BLaER1 (cell line): ENCODE measurements around the gene AMIGO3.
A peak's percentile ranks its signal among the peaks of the same experiment; 100 is the strongest.

Experiments
- H3K27ac ChIP-seq: shearing (Covaris generic); formaldehyde crosslinking; 2 replicates; pipeline ENCODE4 v1.8.1; 2022
- H3K27me3 ChIP-seq: shearing (Covaris generic); formaldehyde crosslinking; 2 replicates; pipeline ENCODE4 v1.8.1; 2022
- H3K36me3 ChIP-seq: shearing (Covaris generic); formaldehyde crosslinking; 2 replicates; pipeline ENCODE4 v1.8.1; 2022
- H3K4me1 ChIP-seq: shearing (Covaris generic); formaldehyde crosslinking; 2 replicates; pipeline ENCODE4 v1.8.1; 2022
- H3K4me2 ChIP-seq: shearing (Covaris generic); formaldehyde crosslinking; 2 replicates; pipeline ENCODE4 v1.8.1; 2022
- H3K4me3 ChIP-seq: shearing (Covaris generic); formaldehyde crosslinking; 2 replicates; pipeline ENCODE4 v1.8.1; 2022
- H3K9ac ChIP-seq: shearing (Covaris generic); formaldehyde crosslinking; 2 replicates; pipeline ENCODE4 v1.8.1; 2022
- H3K9me3 ChIP-seq: shearing (Covaris generic); formaldehyde crosslinking; 2 replicates; pipeline ENCODE4 v1.8.1; 2022
- H4K20me1 ChIP-seq: shearing (Covaris generic); formaldehyde crosslinking; 2 replicates; pipeline ENCODE4 v1.8.1; 2022
- Cebpa-rat ChIP-seq: shearing (Covaris generic); IDR thresholded peaks from 2 replicates; pipeline ENCODE4 v1.8.1; 2022

AMIGO3 gene

GRCh38 chr3:49713336-49714105 lies 6.0 kb downstream of the AMIGO3 start:
- Histone ChIP-seq H3K27me3 (no peaks in the 10 kb centered on the region), H3K36me3 (peaks cover 41% of the 10 kb centered on the region), H3K4me2 (peak overlapping the region; percentile 81), H3K27ac (peak overlapping the region; percentile 70), H3K9me3 (no peaks in the 10 kb centered on the region), H4K20me1 (peaks cover 8% of the 10 kb centered on the region), H3K9ac (peak overlapping the region; percentile 46; the same call in 1 of the 2 replicates), H3K4me1 (peaks cover 66% of the 10 kb centered on the region), H3K4me3 (no peak overlapping the region)
- no peak for TF ChIP-seq Cebpa-rat

GRCh38 chr3:49712631-49713317 lies 6.7 kb downstream of the AMIGO3 start:
- H3K27me3 ChIP-seq: no peaks in the 10 kb centered on the region
- peaks cover 66% of the 10 kb centered on the region for H3K4me1 ChIP-seq
- TF ChIP-seq Cebpa-rat: no peak
- peak overlapping the region; percentile 46; the same call in 1 of the 2 replicates for H3K9ac ChIP-seq
- H3K36me3 ChIP-seq: peaks cover 35% of the 10 kb centered on the region
- no peaks in the 10 kb centered on the region for H3K9me3 ChIP-seq
- peaks cover under 1% of the 10 kb centered on the region; the same call in 1 of the 2 replicates for H4K20me1 ChIP-seq
- H3K4me3 ChIP-seq: no peak overlapping the region
- peak overlapping the region; percentile 70 for H3K27ac ChIP-seq
- H3K4me2 ChIP-seq: peak overlapping the region; percentile 81

- Histone ChIP-seq H3K4me1 (peaks cover 66% of the 10 kb centered on the region), H3K36me3 (peaks cover 35% of the 10 kb centered on the region)
Observed at GRCh38 chr3:49712166-49712565, 7.3 kb downstream of the AMIGO3 start.

GRCh38 chr3:49711489-49711888 lies 8.0 kb downstream of the AMIGO3 start:
- Histone ChIP-seq H3K9ac (peak overlapping the region; percentile 46; the same call in 1 of the 2 replicates), H3K27ac (peak overlapping the region; percentile 51; the same call in 1 of the 2 replicates), H3K9me3 (no peaks in the 10 kb centered on the region), H3K27me3 (no peaks in the 10 kb centered on the region), H3K36me3 (peaks cover 34% of the 10 kb centered on the region), H3K4me2 (peak overlapping the region; percentile 81), H3K4me3 (no peak overlapping the region), H3K4me1 (peaks cover 61% of the 10 kb centered on the region), H4K20me1 (no peaks in the 10 kb centered on the region)
- TF ChIP-seq Cebpa-rat: no peak

More at GRCh38 chr3:49712166-49712565, 7.3 kb downstream of the AMIGO3 start:
- Histone ChIP-seq H3K27me3 (no peaks in the 10 kb centered on the region), H3K4me2 (peak overlapping the region; percentile 81), H3K4me3 (no peak overlapping the region), H3K27ac (peak overlapping the region; percentile 70), H4K20me1 (no peaks in the 10 kb centered on the region), H3K9me3 (no peaks in the 10 kb centered on the region), H3K9ac (peak overlapping the region; percentile 46; the same call in 1 of the 2 replicates)
- TF ChIP-seq Cebpa-rat: no peak

GRCh38 chr3:49709852-49710251 lies 9.6 kb downstream of the AMIGO3 start:
- no peaks in the 10 kb centered on the region for H3K27me3 ChIP-seq
- no peak overlapping the region for H3K27ac ChIP-seq
- no peak overlapping the region for H3K9ac ChIP-seq
- H3K4me3 ChIP-seq: no peak overlapping the region
- peaks cover 34% of the 10 kb centered on the region for H3K36me3 ChIP-seq
- H3K9me3 ChIP-seq: no peaks in the 10 kb centered on the region
- no peak for TF ChIP-seq Cebpa-rat
- peaks cover 56% of the 10 kb centered on the region for H3K4me1 ChIP-seq
- no peak overlapping the region for H3K4me2 ChIP-seq
- H4K20me1 ChIP-seq: no peaks in the 10 kb centered on the region

GRCh38 chr3:49707113-49707480 lies 12.4 kb downstream of the AMIGO3 start:
- Histone ChIP-seq H3K9me3 (no peaks in the 10 kb centered on the region), H3K27me3 (no peaks in the 10 kb centered on the region), H3K27ac (peak overlapping the region; percentile 56; the same call in 1 of the 2 replicates), H3K4me3 (no peak overlapping the region), H4K20me1 (no peaks in the 10 kb centered on the region), H3K4me1 (peaks cover 34% of the 10 kb centered on the region), H3K4me2 (peak overlapping the region; percentile 63; the same call in 1 of the 2 replicates), H3K36me3 (peaks cover 51% of the 10 kb centered on the region), H3K9ac (no peak overlapping the region)
- TF ChIP-seq Cebpa-rat: no peak

- peaks cover 56% of the 10 kb centered on the region for H3K36me3 ChIP-seq
- H3K27ac ChIP-seq: no peak overlapping the region
- H3K4me1 ChIP-seq: peaks cover 29% of the 10 kb centered on the region
Observed at GRCh38 chr3:49706456-49707112, 12.9 kb downstream of the AMIGO3 start.

GRCh38 chr3:49705390-49705960 lies 14.0 kb downstream of the AMIGO3 start:
- H3K36me3 ChIP-seq: peaks cover 64% of the 10 kb centered on the region

More at GRCh38 chr3:49706456-49707112, 12.9 kb downstream of the AMIGO3 start:
- no peaks in the 10 kb centered on the region for H4K20me1 ChIP-seq
- no peak overlapping the region for H3K4me3 ChIP-seq
- no peak overlapping the region for H3K9ac ChIP-seq
- no peak for TF ChIP-seq Cebpa-rat
- H3K27me3 ChIP-seq: no peaks in the 10 kb centered on the region
- no peak overlapping the region for H3K4me2 ChIP-seq
- H3K9me3 ChIP-seq: no peaks in the 10 kb centered on the region

GRCh38 chr3:49704629-49705028 lies 14.9 kb downstream of the AMIGO3 start:
- H3K9ac ChIP-seq: 0 out of 2 replicates have a peak overlapping the region, but pooled peaks have one; percentile 6
- H3K36me3 ChIP-seq: peaks cover 71% of the 10 kb centered on the region
- H3K4me3 ChIP-seq: no peak overlapping the region
- no peak overlapping the region for H3K27ac ChIP-seq
- no peaks in the 10 kb centered on the region for H3K27me3 ChIP-seq
- no peak overlapping the region for H3K4me2 ChIP-seq
- TF ChIP-seq Cebpa-rat: no peak
- H3K9me3 ChIP-seq: no peaks in the 10 kb centered on the region
- H3K4me1 ChIP-seq: peaks cover 24% of the 10 kb centered on the region
- no peaks in the 10 kb centered on the region for H4K20me1 ChIP-seq

More at GRCh38 chr3:49705390-49705960, 14.0 kb downstream of the AMIGO3 start:
- H3K9ac ChIP-seq: no peak overlapping the region
- TF ChIP-seq Cebpa-rat: no peak
- H3K4me2 ChIP-seq: no peak overlapping the region
- H4K20me1 ChIP-seq: no peaks in the 10 kb centered on the region
- H3K27me3 ChIP-seq: no peaks in the 10 kb centered on the region
- H3K27ac ChIP-seq: no peak overlapping the region
- H3K4me3 ChIP-seq: no peak overlapping the region
- H3K4me1 ChIP-seq: peaks cover 19% of the 10 kb centered on the region
- H3K9me3 ChIP-seq: no peaks in the 10 kb centered on the region
